ENCODE data around the gene HSPB7.
A peak's percentile ranks its signal among the peaks of the same experiment; 100 is the strongest.
"Not testable (repeated sequence)": the region's sequence is repeated elsewhere in the genome, so short reads cannot be mapped to it uniquely, and the experiment has no call there.

HSPB7 gene

GRCh38 chr1:16048573-16049189, 30.8 kb upstream of the HSPB7 start:
- no peaks in the 10 kb centered on the region for H3K4me1 ChIP-seq
- H3K4me3 ChIP-seq (ENCODE audit: low read depth, low read length) = peak overlapping the region; percentile 34
- peak; percentile 75 for DNase-seq
- no peak for TF ChIP-seq CTCF (IDR thresholded peaks at IDR 0.05; ENCODE audit: low read depth, low read length)
- H3K36me3 ChIP-seq = no peaks in the 10 kb centered on the region
- H3K9me3 ChIP-seq = no peaks in the 10 kb centered on the region
- H3K27me3 ChIP-seq = no peaks in the 10 kb centered on the region

GRCh38 chr1:16047791-16048475, 30.1 kb upstream of the HSPB7 start:
- no peak for TF ChIP-seq CTCF (IDR thresholded peaks at IDR 0.05; ENCODE audit: low read depth, low read length)

GRCh38 chr1:16046842-16047241, 29.0 kb upstream of the HSPB7 start:
- Histone ChIP-seq H3K27me3 (no peaks in the 10 kb centered on the region), H3K4me3 (ENCODE audit: low read depth, low read length) (no peak overlapping the region), H3K4me1 (no peaks in the 10 kb centered on the region), H3K9me3 (no peaks in the 10 kb centered on the region), H3K36me3 (no peaks in the 10 kb centered on the region)
- no peak for TF ChIP-seq CTCF (IDR thresholded peaks at IDR 0.05; ENCODE audit: low read depth, low read length)
- no peak for DNase-seq

More at GRCh38 chr1:16047791-16048475, 30.1 kb upstream of the HSPB7 start:
- Histone ChIP-seq H3K36me3 (no peaks in the 10 kb centered on the region), H3K4me1 (no peaks in the 10 kb centered on the region), H3K27me3 (no peaks in the 10 kb centered on the region), H3K4me3 (ENCODE audit: low read depth, low read length) (no peak overlapping the region), H3K9me3 (no peaks in the 10 kb centered on the region)
- no peak for DNase-seq

GRCh38 chr1:16043950-16044349, 26.1 kb upstream of the HSPB7 start:
- Histone ChIP-seq H3K9me3 (no peaks in the 10 kb centered on the region), H3K27me3 (no peaks in the 10 kb centered on the region), H3K4me1 (no peaks in the 10 kb centered on the region), H3K4me3 (ENCODE audit: low read depth, low read length) (no peak overlapping the region), H3K36me3 (no peaks in the 10 kb centered on the region)
- no peak for TF ChIP-seq CTCF (IDR thresholded peaks at IDR 0.05; ENCODE audit: low read depth, low read length)
- DNase-seq = no peak

- no peaks in the 10 kb centered on the region for H3K27me3 ChIP-seq
- H3K4me1 ChIP-seq = no peaks in the 10 kb centered on the region
- no peaks in the 10 kb centered on the region for H3K36me3 ChIP-seq
- TF ChIP-seq CTCF (IDR thresholded peaks at IDR 0.05; ENCODE audit: low read depth, low read length) = no peak
- H3K9me3 ChIP-seq = no peaks in the 10 kb centered on the region
- H3K4me3 ChIP-seq (ENCODE audit: low read depth, low read length) = no peak within 1 kb of the TSS
- no peak for DNase-seq
Measured at GRCh38 chr1:16043521-16043920, 25.7 kb upstream of the HSPB7 start, which contains the start of gene CLCNKB. Gene CLCNKB, plus strand, starts transcription at chr1:16043782. Its CDS starts 711 bp downstream, at chr1:16044493.

- not testable (repeated sequence) for H3K36me3 ChIP-seq; DNase-seq; H3K9me3 ChIP-seq; H3K4me1 ChIP-seq; H3K4me3 ChIP-seq (ENCODE audit: low read depth, low read length); H3K27me3 ChIP-seq
Measured at GRCh38 chr1:16042654-16043053, 24.8 kb upstream of the HSPB7 start.

All from BE2C (cell line).